ENCODE data around the gene AIFM3. TPM values are rescaled to one million over a fixed set of nuclear protein-coding genes. Genes with fewer than 3 reads are reported as not detected.

AIFM3 gene
- total and polyA plus RNA-seq, 2 experiments from 2014 or later, result 0.45 to 1.5 TPM

GRCh38 chr22:20937031-20937793, 29.8 kb upstream of the AIFM3 start (continued):
- TF ChIP-seq ZNF462 (CRISPR knock-in tag; IDR thresholded peaks at IDR 0.05) (no peak), CREB1 (CRISPR knock-in tag; IDR thresholded peaks at IDR 0.05; ENCODE audit: low read depth) (no peak), ETS1 (IDR thresholded peaks at IDR 0.05) (no peak), NANOG (IDR thresholded peaks at IDR 0.05; ENCODE audit: borderline replicate concordance) (no peak)

GRCh38 chr22:20937794-20938671, 29.0 kb upstream of the AIFM3 start:
- Mint-ChIP-seq H3K4me3 (no peak overlapping the region), H3K9me3 (no peaks in the 10 kb centered on the region), H3K36me3 (ENCODE audit: low read depth) (peaks cover 45% of the 10 kb centered on the region), H3K4me1 (peaks cover 10% of the 10 kb centered on the region; the same call in 2 of the 3 replicates), H3K27me3 (ENCODE audit: insufficient read depth, low read depth, poor library complexity) (peaks cover 7% of the 10 kb centered on the region), H3K27ac (no peak overlapping the region)
- 0 out of 2 replicates have a peak, but pooled peaks cover 3% of the 10 kb centered on the region for H3F3A ChIP-seq (replicated peaks; ENCODE audit: low read depth)
- 0 out of 2 replicates have a peak overlapping the region, but pooled peaks have one; percentile 66 for H3K27ac ChIP-seq (ENCODE audit: low read depth)
- no peak overlapping the region for H3K4me2 ChIP-seq
- no peak overlapping the region for H2AFZ ChIP-seq
- H3K4me1 ChIP-seq (ENCODE audit: insufficient read depth), result peaks cover 20% of the 10 kb centered on the region
- no peak overlapping the region for H3K4me3 ChIP-seq
- peaks cover 25% of the 10 kb centered on the region for H3K36me3 ChIP-seq (ENCODE audit: insufficient read depth)
- peaks cover 2% of the 10 kb centered on the region; the same call in 1 of the 2 replicates for H3K9me2 ChIP-seq (ENCODE audit: insufficient read depth)
- H3K79me2 ChIP-seq (replicated peaks; ENCODE audit: insufficient read depth), result peaks cover 100% of the 10 kb centered on the region
- peaks cover 95% of the 10 kb centered on the region for H4K20me1 ChIP-seq (replicated peaks; ENCODE audit: insufficient read depth)
- ATAC-seq (no peak), DNase-seq (ENCODE audit: low spot score) (no peak)
- no peaks in the 10 kb centered on the region for H3K27me3 ChIP-seq (ENCODE audit: insufficient read depth)
- no peak for TF ChIP-seq ZNF331 (CRISPR knock-in tag; IDR thresholded peaks at IDR 0.05; ENCODE audit: low read depth)
- no peak for TF ChIP-seq NANOG (IDR thresholded peaks at IDR 0.05; ENCODE audit: borderline replicate concordance)
- TF ChIP-seq STAT1 (IDR thresholded peaks at IDR 0.05; ENCODE audit: unreplicated experiment), result no peak
- TF ChIP-seq POLR2AphosphoS5 (IDR thresholded peaks at IDR 0.05; ENCODE audit: low read depth), result no peak
- no peak for TF ChIP-seq EZH2phosphoT487 (IDR thresholded peaks at IDR 0.05; ENCODE audit: unreplicated experiment)
- no peak for TF ChIP-seq EZH2 (IDR thresholded peaks at IDR 0.05; ENCODE audit: low read depth, unreplicated experiment)
- TF ChIP-seq ZNF114 (CRISPR knock-in tag; IDR thresholded peaks at IDR 0.05), result no peak
